HepG2 (cell line): ENCODE measurements around the gene SYMPK. TPM values are rescaled to one million over a fixed set of nuclear protein-coding genes. Genes with fewer than 3 reads are reported as not detected.

Experiments
- CEBPG ChIP-seq: IDR thresholded peaks from 2 replicates; pipeline ENCODE4 v1.6.1; 2016
- NFYB ChIP-seq: sonication (generic); formaldehyde crosslinking; IDR thresholded peaks from 2 replicates; pipeline ENCODE4 v1.4.0; 2020; ENCODE audit warnings: missing genetic modification reagents
- SALL2 ChIP-seq: sonication (generic); formaldehyde crosslinking; IDR thresholded peaks from 2 replicates; pipeline ENCODE4 v1.8.1; 2023; ENCODE audit warnings: mild to moderate bottlenecking, missing genetic modification reagents, inconsistent platforms
- TFDP1 ChIP-seq: IDR thresholded peaks from 2 replicates; pipeline ENCODE4 v1.6.1; 2016; ENCODE audit warnings: missing compliant biosample characterization, missing genetic modification reagents, borderline replicate concordance
- ZBED4 ChIP-seq: sonication (generic); formaldehyde crosslinking; IDR thresholded peaks from 2 replicates; pipeline ENCODE4 v1.4.0; 2020; ENCODE audit warnings: missing genetic modification reagents, borderline replicate concordance
- ZBTB8A ChIP-seq: sonication (generic); formaldehyde crosslinking; IDR thresholded peaks from 2 replicates; pipeline ENCODE4 v1.4.0; 2020; ENCODE audit warnings: mild to moderate bottlenecking, low read depth, missing genetic modification reagents, borderline replicate concordance
- ZKSCAN5 ChIP-seq: sonication (generic); formaldehyde crosslinking; IDR thresholded peaks from 2 replicates; pipeline ENCODE4 v1.5.1; 2020; ENCODE audit warnings: mild to moderate bottlenecking, missing genetic modification reagents
- ZKSCAN8 ChIP-seq: IDR thresholded peaks from 2 replicates; pipeline ENCODE4 v1.6.1; 2016; ENCODE audit warnings: borderline replicate concordance, missing genetic modification reagents, missing compliant biosample characterization
- ZNF142 ChIP-seq: sonication (generic); formaldehyde crosslinking; IDR thresholded peaks from 2 replicates; pipeline ENCODE4 v1.4.0; 2020; ENCODE audit warnings: missing genetic modification reagents
- ZNF260 ChIP-seq: sonication (generic); formaldehyde crosslinking; IDR thresholded peaks from 2 replicates; pipeline ENCODE4 v1.4.0; 2020; ENCODE audit warnings: missing genetic modification reagents, low read depth, mild to moderate bottlenecking, borderline replicate concordance
- ZNF367 ChIP-seq: sonication (generic); formaldehyde crosslinking; IDR thresholded peaks from 2 replicates; pipeline ENCODE4 v1.4.0; 2020; ENCODE audit warnings: missing genetic modification reagents, borderline replicate concordance
- ZNF513 ChIP-seq: sonication (generic); formaldehyde crosslinking; conservative IDR thresholded peaks from 2 replicates; pipeline ENCODE4 v1.5.0; 2020; ENCODE audit warnings: missing genetic modification reagents
- ZNF691 ChIP-seq: sonication (generic); formaldehyde crosslinking; IDR thresholded peaks from 2 replicates; pipeline ENCODE4 v1.4.0; 2020; ENCODE audit warnings: missing genetic modification reagents, low read depth, mild to moderate bottlenecking, borderline replicate concordance
- ZNF720 ChIP-seq: sonication (generic); formaldehyde crosslinking; IDR thresholded peaks from 2 replicates; pipeline ENCODE4 v1.4.0; 2020; ENCODE audit warnings: missing genetic modification reagents
- ZSCAN29 ChIP-seq: sonication (generic); formaldehyde crosslinking; conservative IDR thresholded peaks from 2 replicates; pipeline ENCODE4 v1.4.0; 2020; ENCODE audit warnings: mild to moderate bottlenecking, missing genetic modification reagents
- polyA plus RNA-seq, 8 experiments: library from polyadenylated mRNA; depleted of rRNA in 3 of 8; stranded (reverse) in 7 of 8; unstranded in 1 of 8; fragments of >200 nt; fragmentation: Illumina TruSeq in 4 of 8; extraction: Trizol in 4 of 8; gene quantifications; 2 replicates each; pipeline versions ENCODE4 v1.2.1 to v1.2.3, GENCODE V29; 2011 to 2016; ENCODE audit warnings: low read depth in 4 of 8, missing spikeins in 1 of 8, mixed read lengths in 1 of 8; ENCODE audit not compliant: insufficient read depth in 1 of 8
- total RNA-seq, 5 experiments: library from RNA; depleted of rRNA; stranded (reverse); fragments of >200 nt; fragmentation: Illumina TruSeq; extraction: Trizol; gene quantifications; 2 replicates each; pipeline ENCODE4 v1.2.3, GENCODE V29; 2016; ENCODE audit warnings: low read depth in 1 of 5

Gene SYMPK
- total and polyA plus RNA-seq, 2 of the 13 experiments (the other 11 are each of a cell fraction or from before 2014, with no cell fraction given) = 21.9 to 55.7 TPM

GRCh38 chr19:45767881-45768654, 94.9 kb downstream of the SYMPK start (continued):
- TF ChIP-seq ZNF367 (CRISPR knock-in tag) = no peak
- TF ChIP-seq ZNF513 = no peak
- no peak; the same call in 1 of the 2 replicates for TF ChIP-seq SALL2 (CRISPR knock-in tag)
- peak; percentile 60; the same call in 1 of the 2 replicates for TF ChIP-seq ZKSCAN5 (CRISPR knock-in tag)
- TF ChIP-seq ZBED4 (CRISPR knock-in tag) = no peak
- TF ChIP-seq ZNF142 = peak; percentile 45; the same call in 1 of the 2 replicates
- no peak for TF ChIP-seq ZBTB8A
- TF ChIP-seq ZNF691 (CRISPR knock-in tag) = no peak
- no peak for TF ChIP-seq ZKSCAN8 (CRISPR knock-in tag)
- 0 out of 2 replicates have a peak, but pooled peaks have one; percentile 27 for TF ChIP-seq TFDP1 (CRISPR knock-in tag)
- TF ChIP-seq ZNF720 = no peak
- TF ChIP-seq ZSCAN29 = no peak
- TF ChIP-seq NFYB (CRISPR knock-in tag) = no peak
- no peak for TF ChIP-seq ZNF260 (CRISPR knock-in tag)
- no peak for TF ChIP-seq CEBPG (CRISPR knock-in tag)
